DMS 273 (cell line): ENCODE data around the gene DNAJA2.
"Not testable (repeated sequence)": the region's sequence is repeated elsewhere in the genome, so short reads cannot be mapped to it uniquely, and the experiment has no call there.

Experiments
- DNase-seq: peaks from one replicate; lab custom pipeline; 2025; ENCODE audit not compliant: unreplicated experiment; lab: John Stamatoyannopoulos, UW

DNAJA2 gene

GRCh38 chr16:46975908-46976470 lies 2.5 kb upstream of the DNAJA2 start:
- no peak for DNase-seq

GRCh38 chr16:46975165-46975564 lies 1.7 kb upstream of the DNAJA2 start:
- no peak for DNase-seq

- peak; percentile 53 for DNase-seq
Measured at GRCh38 chr16:46974352-46974751, 878 bp upstream of the DNAJA2 start.

DNA sequence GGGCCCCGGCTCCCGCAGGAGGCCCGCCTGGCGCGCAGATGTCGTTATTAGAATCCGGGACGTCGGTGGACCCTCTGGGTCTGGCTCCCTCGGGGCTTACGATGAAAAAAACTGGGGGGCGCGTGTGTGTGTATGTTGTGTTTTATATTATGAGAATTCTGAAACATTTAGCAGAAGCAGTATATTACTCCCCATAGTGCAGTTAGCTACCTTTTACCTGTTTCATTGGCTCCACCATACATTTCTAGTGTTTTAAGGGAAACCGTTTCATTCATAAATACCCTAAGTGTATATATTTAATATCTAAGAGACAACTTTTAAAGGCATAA lies 486 bp upstream of the DNAJA2 start:
- DNase-seq = no peak

GRCh38 chr16:46972429-46973206 lies 856 bp downstream of the DNAJA2 start:
- DNase-seq = peak; percentile 57

DNA sequence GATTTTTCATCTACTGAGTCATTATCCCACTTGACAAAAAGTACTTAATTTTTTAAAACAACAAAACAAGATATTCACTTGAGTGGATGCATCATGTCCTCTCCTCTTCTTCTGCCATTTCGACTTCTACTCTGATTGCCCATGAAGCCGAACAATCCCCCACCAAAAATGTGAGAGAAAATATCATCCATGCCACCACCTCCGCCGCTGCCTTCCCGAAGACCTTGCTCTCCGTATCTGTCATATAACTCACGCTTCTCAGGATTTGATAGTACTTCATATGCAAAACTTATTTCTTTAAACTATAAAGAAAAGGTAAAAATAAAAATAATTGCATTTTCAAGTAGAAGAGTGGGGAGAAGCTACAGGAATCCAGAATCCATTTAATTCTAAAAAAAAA lies 2.2 kb downstream of the DNAJA2 start:
- DNase-seq = no peak

- no peak for DNase-seq
Measured at GRCh38 chr16:46970089-46970488, 3.4 kb downstream of the DNAJA2 start.

DNA sequence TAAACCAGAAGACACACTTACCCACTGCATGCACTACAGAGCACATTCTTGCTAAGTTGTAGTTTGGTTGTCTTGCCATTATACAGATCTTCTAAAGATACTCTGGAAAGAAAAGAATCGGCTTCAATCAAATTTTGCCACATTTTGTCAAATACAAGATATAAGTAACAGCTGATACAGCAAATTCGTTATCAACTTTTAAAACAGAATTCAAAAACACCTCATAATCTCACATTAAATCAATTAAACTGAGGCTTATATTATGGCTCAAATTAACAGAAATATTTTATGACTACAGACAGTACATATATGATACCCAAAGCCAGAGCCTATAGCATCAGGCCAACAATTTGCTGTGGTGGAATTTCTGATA lies 5.4 kb downstream of the DNAJA2 start:
- no peak for DNase-seq

DNA sequence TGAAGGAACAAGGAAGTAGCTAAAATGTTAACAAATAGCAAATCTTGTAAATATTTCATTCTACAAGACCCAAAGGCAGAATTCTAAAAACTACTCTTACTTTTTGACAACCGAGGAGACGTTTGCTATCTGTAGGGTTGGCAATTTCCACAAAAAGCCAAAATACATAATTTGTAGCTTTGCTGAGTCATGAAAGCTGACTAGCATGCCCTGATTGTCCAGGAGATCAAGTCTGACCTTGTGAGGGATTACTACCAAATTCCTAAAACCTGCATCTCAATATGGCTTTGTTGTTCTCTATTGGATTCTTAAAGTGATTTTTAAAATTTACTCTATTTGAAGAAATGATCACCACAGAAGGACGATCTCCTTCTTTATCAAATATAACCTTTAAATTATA lies 10.8 kb downstream of the DNAJA2 start:
- DNase-seq = no peak

- DNase-seq = no peak
Measured at GRCh38 chr16:46961373-46962353, 11.8 kb downstream of the DNAJA2 start.

- no peak for DNase-seq
Measured at GRCh38 chr16:46954562-46954961, 18.9 kb downstream of the DNAJA2 start.

- no peak for DNase-seq
Measured at GRCh38 chr16:46950009-46950408, 23.5 kb downstream of the DNAJA2 start.

- DNase-seq = no peak
Measured at GRCh38 chr16:46949241-46949892, 24.1 kb downstream of the DNAJA2 start.

DNA sequence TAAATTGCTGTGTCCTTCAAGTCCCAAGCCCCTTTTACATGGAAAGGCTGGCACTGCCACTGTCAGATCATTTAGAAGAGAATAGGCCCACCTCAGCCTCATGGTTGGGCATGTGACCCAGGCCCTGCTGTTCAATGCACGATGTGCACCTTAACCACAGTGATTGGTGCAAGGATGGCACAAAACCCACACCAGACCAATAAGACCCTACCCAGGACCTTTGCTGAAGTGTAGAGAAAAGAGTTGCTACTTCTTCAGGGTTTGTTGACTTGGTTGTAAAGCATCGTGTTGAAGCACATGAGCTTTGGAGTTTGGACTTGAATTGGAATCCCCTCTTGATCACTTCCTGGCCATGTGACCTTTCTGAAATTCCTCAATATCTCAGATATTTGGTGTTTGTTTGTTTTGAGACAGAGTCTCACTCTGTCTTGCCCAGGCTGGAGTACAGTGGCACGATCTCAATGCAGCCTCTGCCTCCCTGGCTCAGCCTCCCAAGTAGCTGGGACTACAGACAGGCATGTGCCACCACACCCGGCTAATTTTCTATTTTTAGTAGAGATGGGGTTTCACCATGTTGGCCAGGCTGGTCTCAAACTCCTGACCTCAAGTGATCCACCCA lies 24.8 kb downstream of the DNAJA2 start:
- no peak for DNase-seq

- DNase-seq = peak; percentile 71
Measured at GRCh38 chr16:46947900-46948547, 25.4 kb downstream of the DNAJA2 start.

- DNase-seq = not testable (repeated sequence)
Measured at GRCh38 chr16:46944713-46945112, 28.8 kb downstream of the DNAJA2 start.

DNA sequence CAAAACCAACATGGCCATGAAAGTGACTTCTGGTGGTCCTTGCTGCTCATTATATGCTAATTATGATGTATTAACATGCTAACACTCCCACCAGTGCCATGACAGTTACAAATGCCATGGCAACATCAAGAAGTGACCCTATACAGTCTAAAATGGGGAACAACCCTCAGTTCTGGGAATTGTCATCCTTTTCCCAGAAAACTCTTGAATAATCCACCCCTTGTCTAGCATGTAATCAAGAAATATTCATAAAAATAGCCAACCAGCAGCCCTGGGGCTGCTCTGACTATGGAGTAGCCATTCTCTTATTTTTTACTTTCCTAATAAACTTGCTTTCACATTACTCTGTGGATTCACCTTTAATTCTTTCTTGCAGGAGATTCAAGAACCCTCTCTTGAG lies 35.9 kb downstream of the DNAJA2 start:
- no peak for DNase-seq

- peak; percentile 62 for DNase-seq
Measured at GRCh38 chr16:46932802-46933201, 40.7 kb downstream of the DNAJA2 start.

GRCh38 chr16:46930861-46931260 lies 42.6 kb downstream of the DNAJA2 start:
- no peak for DNase-seq
